Liver (tissue), 9 donors: ENCODE data around the gene SYNGR3. TPM values are rescaled to one million over a fixed set of nuclear protein-coding genes. Genes with fewer than 3 reads are reported as not detected.

Experiments
- DNase-seq: peaks from one replicate; pipeline ENCODE4 v3.0.0-alpha.2; 2017; ENCODE audit warnings: low spot score
- H3K27ac ChIP-seq, 2 donors: one replicate each; pipeline ENCODE4 v1.7.0; 2013; ENCODE audit warnings: inconsistent platforms in 2 of 2, low read length in 2 of 2, control low read depth in 1 of 2, low read depth in 1 of 2, mild to moderate bottlenecking in 1 of 2
- H3K27me3 ChIP-seq, 4 donors: one replicate each; pipeline versions ENCODE4 v1.6.1 to v1.7.0; 2013; ENCODE audit warnings: low read length in 3 of 4, inconsistent platforms in 1 of 4, mild to moderate bottlenecking in 1 of 4, moderate library complexity in 1 of 4; ENCODE audit not compliant: control insufficient read depth in 4 of 4, insufficient read depth in 4 of 4
- H3K36me3 ChIP-seq, 4 donors: one replicate each; pipeline versions ENCODE4 v1.6.1 to v1.7.0; 2013; ENCODE audit warnings: low read length in 3 of 4, mild to moderate bottlenecking in 3 of 4, low read depth in 1 of 4, moderate library complexity in 1 of 4; ENCODE audit not compliant: control insufficient read depth in 4 of 4, insufficient read depth in 3 of 4
- H3K4me1 ChIP-seq, 4 donors: one replicate each; pipeline versions ENCODE4 v1.6.1 to v1.7.0; 2013; ENCODE audit warnings: low read length in 3 of 4, mild to moderate bottlenecking in 3 of 4, moderate library complexity in 1 of 4; ENCODE audit not compliant: control insufficient read depth in 4 of 4, insufficient read depth in 4 of 4
- H3K4me3 ChIP-seq, 3 donors: one replicate each; pipeline versions ENCODE4 v1.6.1 to v1.7.0; 2013; ENCODE audit warnings: low read length in 3 of 3, control low read depth in 1 of 3, low read depth in 1 of 3, mild to moderate bottlenecking in 1 of 3
- H3K9ac ChIP-seq, 2 donors: one replicate each; pipeline ENCODE4 v1.7.0; 2013; ENCODE audit warnings: low read length in 2 of 2, mild to moderate bottlenecking in 2 of 2, moderate library complexity in 2 of 2, control low read depth in 1 of 2, low read depth in 1 of 2
- H3K9me3 ChIP-seq, 4 donors: one replicate each; pipeline versions ENCODE4 v1.6.1 to v1.7.0; 2013; ENCODE audit warnings: low read length in 3 of 4; ENCODE audit not compliant: control insufficient read depth in 4 of 4
- ATF3 ChIP-seq: IDR thresholded peaks from 2 replicates; pipeline ENCODE4 v1.6.1; 2016; ENCODE audit warnings: antibody characterized with exemption
- EGR1 ChIP-seq, 2 donors: IDR thresholded peaks; 2 replicates each; pipeline ENCODE4 v1.6.1; 2016 to 2018; ENCODE audit warnings: antibody characterized with exemption in 2 of 2, low read depth in 2 of 2
- FOXA1 ChIP-seq: IDR thresholded peaks from 2 replicates; pipeline ENCODE4 v1.6.1; 2016; ENCODE audit warnings: antibody characterized with exemption
- GABPA ChIP-seq, 2 donors: IDR thresholded peaks in 1 of 2; conservative IDR thresholded peaks in 1 of 2; 2 replicates each; pipeline ENCODE4 v1.6.1; 2016; ENCODE audit warnings: antibody characterized with exemption in 2 of 2, mild to moderate bottlenecking in 1 of 2, moderate library complexity in 1 of 2
- HNF4A ChIP-seq, 2 donors: conservative IDR thresholded peaks; 2 replicates each; pipeline ENCODE4 v1.6.1; 2016; ENCODE audit warnings: antibody characterized with exemption in 2 of 2, mild to moderate bottlenecking in 2 of 2
- HNF4G ChIP-seq: IDR thresholded peaks from 2 replicates; pipeline ENCODE4 v1.6.1; 2016; ENCODE audit warnings: antibody characterized with exemption
- NR2F2 ChIP-seq: IDR thresholded peaks from 2 replicates; pipeline ENCODE4 v1.6.1; 2016; ENCODE audit warnings: antibody characterized with exemption
- RAD21 ChIP-seq, 2 donors: IDR thresholded peaks; 2 replicates each; pipeline ENCODE4 v1.6.1; 2016; ENCODE audit warnings: antibody characterized with exemption in 2 of 2, mild to moderate bottlenecking in 2 of 2
- RXRA ChIP-seq, 2 donors: IDR thresholded peaks; 2 replicates each; pipeline ENCODE4 v1.6.1; 2017 to 2018; ENCODE audit warnings: antibody characterized with exemption in 2 of 2, mild to moderate bottlenecking in 1 of 2
- SP1 ChIP-seq: IDR thresholded peaks from 2 replicates; pipeline ENCODE4 v1.6.1; 2018; ENCODE audit warnings: antibody characterized with exemption, mild to moderate bottlenecking
- TAF1 ChIP-seq: conservative IDR thresholded peaks from 2 replicates; pipeline ENCODE4 v1.6.1; 2016; ENCODE audit warnings: antibody characterized with exemption, mild to moderate bottlenecking
- WGBS: extraction: QIAGEN DNeasy Blood & Tissue Kit; methylation state at CpG from one replicate; pipeline ENCODE4 v1.1.7; 2013; 5-methylcytosine and 5-hydroxymethylcytosine counted together
- polyA plus RNA-seq, 2 donors: library from polyadenylated mRNA; stranded (reverse) in 1 of 2; unstranded in 1 of 2; fragments of 200-250 nt in 1 of 2; fragments of >200 nt in 1 of 2; fragmentation: Nextera tagmentation in 1 of 2; extraction: Ambion mirVana in 1 of 2; gene quantifications; one replicate each; pipeline versions ENCODE4 v1.2.1 to v1.2.3, GENCODE V29; 2013 to 2015
- total RNA-seq, 2 donors: library from RNA; depleted of rRNA; stranded (reverse); fragments of >200 nt; gene quantifications; one replicate each; pipeline ENCODE4 v1.2.3, GENCODE V29; 2014
- TF ChIP-seq, protein P1 (sequence below): IDR thresholded peaks from 2 replicates; pipeline ENCODE4 v1.6.1; 2016; ENCODE audit warnings: antibody characterized with exemption
- TF ChIP-seq, protein P2 (sequence below): IDR thresholded peaks from 2 replicates; pipeline ENCODE4 v1.6.1; 2016; ENCODE audit warnings: antibody characterized with exemption, mild to moderate bottlenecking
- TF ChIP-seq, protein P3 (sequence below): fragments of 150-350 bp; IDR thresholded peaks from 2 replicates; pipeline ENCODE4 v1.5.1; 2017; ENCODE audit warnings: improper control_type of control experiment, low read depth, low read length; ENCODE audit not compliant: missing input control
- donor health status: healthy.
- donor health status: healthy.
- donor health status: healthy.
- donor health status: healthy.
- donor health status: healthy.

The SYNGR3 gene
- total and polyA plus RNA-seq, 4 donors = 0.09 to 0.47 (median 0.17) TPM; not detected in 1

DNA sequence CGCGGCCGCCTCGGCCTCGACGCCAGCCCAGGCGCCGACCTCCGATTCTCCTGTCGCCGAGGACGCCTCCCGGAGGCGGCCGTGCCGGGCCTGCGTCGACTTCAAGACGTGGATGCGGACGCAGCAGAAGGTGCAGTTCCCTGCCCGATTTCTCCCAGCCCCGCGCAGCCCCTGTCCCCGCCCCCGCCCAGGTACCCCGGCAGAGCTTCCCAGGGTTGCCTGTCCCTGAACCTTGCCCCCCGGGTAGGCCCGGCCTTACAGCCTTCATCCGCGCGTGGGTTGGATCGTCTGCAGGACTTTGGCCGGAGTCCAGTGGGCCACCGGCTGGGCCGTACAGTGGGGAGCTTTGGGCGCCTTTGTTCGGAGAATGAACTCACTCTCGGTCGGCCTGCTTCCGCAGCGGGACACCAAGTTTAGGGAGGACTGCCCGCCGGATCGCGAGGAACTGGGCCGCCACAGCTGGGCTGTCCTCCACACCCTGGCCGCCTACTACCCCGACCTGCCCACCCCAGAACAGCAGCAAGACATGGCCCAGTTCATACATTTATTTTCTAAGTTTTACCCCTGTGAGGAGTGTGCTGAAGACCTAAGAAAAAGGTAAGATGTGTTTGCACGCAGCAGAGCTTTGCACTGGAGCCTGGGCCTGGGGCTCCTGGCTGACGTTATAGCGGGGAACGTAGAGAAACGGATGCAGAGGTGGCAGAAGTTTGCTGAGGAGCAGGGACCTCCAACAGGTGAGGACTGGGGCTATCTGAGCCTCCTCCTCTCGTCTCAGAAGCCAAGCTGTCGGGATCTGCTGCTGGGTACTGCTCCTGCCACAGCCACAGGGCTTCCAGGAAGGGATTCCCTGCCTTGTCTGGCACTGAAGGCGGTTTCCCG, 5.2 kb upstream of the SYNGR3 start:
- Histone ChIP-seq H3K27ac (peak overlapping the region; percentile 40 to 83), H3K9ac (peak overlapping the region; percentile 4 to 56), H3K27me3 (peaks cover 0 to 4% (median 1%) of the 10 kb centered on the region in 4 donors), H3K4me3 (peak overlapping the region; percentile 65 to 90 (median 77)), H3K9me3 (no peaks in the 10 kb centered on the region), H3K4me1 (peaks cover 6 to 42% (median 17%) of the 10 kb centered on the region in 4 donors), H3K36me3 (peaks cover 0 to 17% (median under 1%) of the 10 kb centered on the region in 4 donors)
- peak; percentile 59 for DNase-seq
- no peak for TF ChIP-seq HNF4G
- peak; percentile 27 for TF ChIP-seq SP1
- no peak for TF ChIP-seq ATF3
- peak in 1 of 2 donors; percentile 18 for TF ChIP-seq RXRA (IDR thresholded peaks at IDR 0.05)
- TF ChIP-seq, protein P1, sequence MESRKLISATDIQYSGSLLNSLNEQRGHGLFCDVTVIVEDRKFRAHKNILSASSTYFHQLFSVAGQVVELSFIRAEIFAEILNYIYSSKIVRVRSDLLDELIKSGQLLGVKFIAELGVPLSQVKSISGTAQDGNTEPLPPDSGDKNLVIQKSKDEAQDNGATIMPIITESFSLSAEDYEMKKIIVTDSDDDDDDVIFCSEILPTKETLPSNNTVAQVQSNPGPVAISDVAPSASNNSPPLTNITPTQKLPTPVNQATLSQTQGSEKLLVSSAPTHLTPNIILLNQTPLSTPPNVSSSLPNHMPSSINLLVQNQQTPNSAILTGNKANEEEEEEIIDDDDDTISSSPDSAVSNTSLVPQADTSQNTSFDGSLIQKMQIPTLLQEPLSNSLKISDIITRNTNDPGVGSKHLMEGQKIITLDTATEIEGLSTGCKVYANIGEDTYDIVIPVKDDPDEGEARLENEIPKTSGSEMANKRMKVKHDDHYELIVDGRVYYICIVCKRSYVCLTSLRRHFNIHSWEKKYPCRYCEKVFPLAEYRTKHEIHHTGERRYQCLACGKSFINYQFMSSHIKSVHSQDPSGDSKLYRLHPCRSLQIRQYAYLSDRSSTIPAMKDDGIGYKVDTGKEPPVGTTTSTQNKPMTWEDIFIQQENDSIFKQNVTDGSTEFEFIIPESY = no peak
- TF ChIP-seq, protein P2, sequence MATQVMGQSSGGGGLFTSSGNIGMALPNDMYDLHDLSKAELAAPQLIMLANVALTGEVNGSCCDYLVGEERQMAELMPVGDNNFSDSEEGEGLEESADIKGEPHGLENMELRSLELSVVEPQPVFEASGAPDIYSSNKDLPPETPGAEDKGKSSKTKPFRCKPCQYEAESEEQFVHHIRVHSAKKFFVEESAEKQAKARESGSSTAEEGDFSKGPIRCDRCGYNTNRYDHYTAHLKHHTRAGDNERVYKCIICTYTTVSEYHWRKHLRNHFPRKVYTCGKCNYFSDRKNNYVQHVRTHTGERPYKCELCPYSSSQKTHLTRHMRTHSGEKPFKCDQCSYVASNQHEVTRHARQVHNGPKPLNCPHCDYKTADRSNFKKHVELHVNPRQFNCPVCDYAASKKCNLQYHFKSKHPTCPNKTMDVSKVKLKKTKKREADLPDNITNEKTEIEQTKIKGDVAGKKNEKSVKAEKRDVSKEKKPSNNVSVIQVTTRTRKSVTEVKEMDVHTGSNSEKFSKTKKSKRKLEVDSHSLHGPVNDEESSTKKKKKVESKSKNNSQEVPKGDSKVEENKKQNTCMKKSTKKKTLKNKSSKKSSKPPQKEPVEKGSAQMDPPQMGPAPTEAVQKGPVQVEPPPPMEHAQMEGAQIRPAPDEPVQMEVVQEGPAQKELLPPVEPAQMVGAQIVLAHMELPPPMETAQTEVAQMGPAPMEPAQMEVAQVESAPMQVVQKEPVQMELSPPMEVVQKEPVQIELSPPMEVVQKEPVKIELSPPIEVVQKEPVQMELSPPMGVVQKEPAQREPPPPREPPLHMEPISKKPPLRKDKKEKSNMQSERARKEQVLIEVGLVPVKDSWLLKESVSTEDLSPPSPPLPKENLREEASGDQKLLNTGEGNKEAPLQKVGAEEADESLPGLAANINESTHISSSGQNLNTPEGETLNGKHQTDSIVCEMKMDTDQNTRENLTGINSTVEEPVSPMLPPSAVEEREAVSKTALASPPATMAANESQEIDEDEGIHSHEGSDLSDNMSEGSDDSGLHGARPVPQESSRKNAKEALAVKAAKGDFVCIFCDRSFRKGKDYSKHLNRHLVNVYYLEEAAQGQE = no peak
- TF ChIP-seq RAD21 (IDR thresholded peaks at IDR 0.05) = no peak
- no peak for TF ChIP-seq GABPA (IDR thresholded peaks at IDR 0.05 in 1 of 2, conservative IDR thresholded peaks at IDR 0.05 in 1 of 2)
- TF ChIP-seq, protein P3, sequence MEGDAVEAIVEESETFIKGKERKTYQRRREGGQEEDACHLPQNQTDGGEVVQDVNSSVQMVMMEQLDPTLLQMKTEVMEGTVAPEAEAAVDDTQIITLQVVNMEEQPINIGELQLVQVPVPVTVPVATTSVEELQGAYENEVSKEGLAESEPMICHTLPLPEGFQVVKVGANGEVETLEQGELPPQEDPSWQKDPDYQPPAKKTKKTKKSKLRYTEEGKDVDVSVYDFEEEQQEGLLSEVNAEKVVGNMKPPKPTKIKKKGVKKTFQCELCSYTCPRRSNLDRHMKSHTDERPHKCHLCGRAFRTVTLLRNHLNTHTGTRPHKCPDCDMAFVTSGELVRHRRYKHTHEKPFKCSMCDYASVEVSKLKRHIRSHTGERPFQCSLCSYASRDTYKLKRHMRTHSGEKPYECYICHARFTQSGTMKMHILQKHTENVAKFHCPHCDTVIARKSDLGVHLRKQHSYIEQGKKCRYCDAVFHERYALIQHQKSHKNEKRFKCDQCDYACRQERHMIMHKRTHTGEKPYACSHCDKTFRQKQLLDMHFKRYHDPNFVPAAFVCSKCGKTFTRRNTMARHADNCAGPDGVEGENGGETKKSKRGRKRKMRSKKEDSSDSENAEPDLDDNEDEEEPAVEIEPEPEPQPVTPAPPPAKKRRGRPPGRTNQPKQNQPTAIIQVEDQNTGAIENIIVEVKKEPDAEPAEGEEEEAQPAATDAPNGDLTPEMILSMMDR = no peak
- no peak for TF ChIP-seq NR2F2
- TF ChIP-seq FOXA1 = no peak
- no peak for TF ChIP-seq EGR1 (IDR thresholded peaks at IDR 0.05; ENCODE audit: low read depth in 2 of 2)
- no peak for TF ChIP-seq TAF1
- peak; percentile 79 to 81 for TF ChIP-seq HNF4A (conservative IDR thresholded peaks at IDR 0.05)
- WGBS = 10% methylated on average over 58 of the region's 58 CpGs
